GM19035 (cell line): ENCODE results near the gene NTSR1.

ENCODE experiments used
- ATAC-seq: cut with Tn5 transposase; IDR thresholded peaks from one replicate; pipeline ENCODE4 v1.9.1; 2021; ENCODE audit not compliant: unreplicated experiment

The NTSR1 gene

DNA sequence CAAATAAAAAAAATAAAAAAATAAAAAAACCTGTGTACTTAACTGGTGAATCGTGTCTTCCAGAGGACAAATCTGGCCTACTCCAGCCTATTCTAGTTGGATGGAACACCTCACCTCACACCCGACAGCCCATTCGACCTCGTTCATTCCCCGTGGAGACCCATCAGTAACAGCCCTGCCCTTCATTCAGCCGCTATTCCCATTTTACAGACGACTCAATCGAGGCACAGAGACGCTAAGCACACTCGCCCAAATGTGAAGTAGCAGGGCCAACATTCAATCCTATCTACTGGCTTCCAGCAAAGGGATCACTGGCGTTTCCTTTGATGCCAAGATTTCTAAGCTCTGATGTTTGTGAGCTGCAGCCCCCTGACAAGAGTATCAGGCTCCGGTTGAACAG is 1.8 kb upstream of the NTSR1 start:
- ATAC-seq: no peak

GRCh38 chr20:62707276-62707920 is 1.2 kb upstream of the NTSR1 start:
- ATAC-seq: no peak

DNA sequence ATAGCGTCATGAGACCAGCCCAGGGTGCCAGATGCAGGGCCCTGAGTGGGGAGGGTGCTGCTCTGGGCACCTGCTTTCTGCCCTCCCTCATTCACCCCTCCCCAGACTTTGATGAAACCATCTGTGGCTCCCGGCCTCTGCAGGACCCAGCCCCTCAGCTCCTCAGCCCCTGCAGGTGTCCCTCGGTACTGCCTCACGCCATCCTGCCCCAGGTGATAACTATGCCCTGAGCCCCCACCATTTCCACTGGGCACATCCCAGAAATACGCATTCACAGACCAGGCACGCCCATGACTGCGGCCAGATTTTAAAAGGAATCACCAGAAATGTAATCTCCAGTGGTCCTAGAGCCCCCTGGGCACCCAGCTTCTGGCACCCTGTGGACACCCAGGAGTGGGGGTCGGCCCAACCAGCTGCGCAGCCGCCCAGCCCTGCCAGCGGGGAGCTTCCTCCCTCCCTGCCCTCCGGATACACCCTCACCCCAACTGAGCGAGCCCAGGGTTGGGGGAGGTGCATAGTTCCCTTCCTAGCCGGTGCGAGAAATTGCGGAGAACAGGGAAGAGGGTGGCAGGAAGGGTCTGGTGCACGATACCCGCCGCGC is 615 bp upstream of the NTSR1 start:
- ATAC-seq: no peak

DNA sequence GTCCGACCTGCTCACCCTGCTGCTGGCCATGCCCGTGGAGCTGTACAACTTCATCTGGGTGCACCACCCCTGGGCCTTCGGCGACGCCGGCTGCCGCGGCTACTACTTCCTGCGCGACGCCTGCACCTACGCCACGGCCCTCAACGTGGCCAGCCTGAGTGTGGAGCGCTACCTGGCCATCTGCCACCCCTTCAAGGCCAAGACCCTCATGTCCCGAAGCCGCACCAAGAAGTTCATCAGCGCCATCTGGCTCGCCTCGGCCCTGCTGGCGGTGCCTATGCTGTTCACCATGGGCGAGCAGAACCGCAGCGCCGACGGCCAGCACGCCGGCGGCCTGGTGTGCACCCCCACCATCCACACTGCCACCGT is 885 bp downstream of the NTSR1 start:
- ATAC-seq: no peak

- ATAC-seq: no peak
Observed at GRCh38 chr20:62710221-62710885, 1.7 kb downstream of the NTSR1 start.

DNA sequence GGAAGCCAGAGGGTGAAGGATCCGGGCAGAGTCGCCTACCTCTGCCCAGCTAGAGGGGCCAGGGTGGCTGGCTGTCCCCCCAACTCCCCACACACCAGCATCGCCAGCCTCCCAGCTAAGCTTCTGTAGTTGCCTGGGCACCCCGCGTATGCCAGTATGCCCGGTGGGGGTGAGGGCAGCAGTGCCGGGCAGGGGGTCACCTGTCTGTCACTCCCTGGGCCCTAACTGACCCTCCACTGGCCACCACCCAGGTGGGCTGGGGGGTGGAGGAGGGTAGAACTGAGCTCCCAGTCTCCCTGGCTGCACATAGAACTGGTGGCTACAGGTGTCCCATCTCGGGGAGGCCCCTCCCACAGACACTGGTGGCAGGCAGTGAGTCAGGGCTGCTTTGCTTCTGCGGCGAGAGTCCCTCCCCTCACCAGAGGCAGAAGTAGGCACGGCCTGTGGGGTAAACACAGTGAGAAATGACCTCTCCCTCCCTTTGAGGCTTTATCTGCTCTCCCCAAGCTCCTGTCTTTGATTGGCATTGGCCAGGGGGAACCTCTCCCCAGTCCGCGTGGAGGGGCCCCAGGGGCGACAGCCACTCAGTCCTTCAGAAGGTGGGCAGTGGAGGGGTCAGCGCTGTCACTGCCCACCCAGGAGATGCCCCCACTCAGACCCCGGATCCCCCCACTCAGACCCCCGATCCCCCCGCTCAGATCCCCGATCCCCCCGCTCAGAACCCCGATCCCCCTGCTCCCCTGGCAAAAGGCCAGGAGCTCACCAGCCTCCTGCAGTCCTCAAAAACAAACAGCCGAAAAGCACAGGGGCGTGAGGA is 2.5 kb downstream of the NTSR1 start:
- ATAC-seq: no peak

DNA sequence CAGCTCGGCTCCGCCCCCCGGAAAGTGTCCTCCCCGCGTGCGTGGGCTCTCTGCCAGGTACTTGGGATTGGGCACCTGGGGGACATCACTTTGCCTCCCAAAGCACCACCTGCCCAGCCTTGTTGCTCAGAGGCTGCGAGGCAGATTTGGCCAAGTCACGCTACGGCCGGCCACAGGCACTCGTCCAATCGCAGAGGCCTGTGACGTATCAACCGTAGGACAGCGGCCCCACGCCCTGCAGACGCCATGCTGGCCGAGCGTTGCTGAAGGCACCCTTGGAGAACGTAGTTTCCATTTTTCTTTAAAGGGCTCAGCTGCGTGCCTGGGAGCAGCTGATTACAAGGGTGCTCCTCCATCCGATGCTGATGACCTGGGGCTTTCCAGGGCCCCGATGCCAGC is 3.1 kb downstream of the NTSR1 start:
- ATAC-seq: no peak

- ATAC-seq: no peak
Observed at GRCh38 chr20:62712606-62713005, 4.0 kb downstream of the NTSR1 start.

DNA sequence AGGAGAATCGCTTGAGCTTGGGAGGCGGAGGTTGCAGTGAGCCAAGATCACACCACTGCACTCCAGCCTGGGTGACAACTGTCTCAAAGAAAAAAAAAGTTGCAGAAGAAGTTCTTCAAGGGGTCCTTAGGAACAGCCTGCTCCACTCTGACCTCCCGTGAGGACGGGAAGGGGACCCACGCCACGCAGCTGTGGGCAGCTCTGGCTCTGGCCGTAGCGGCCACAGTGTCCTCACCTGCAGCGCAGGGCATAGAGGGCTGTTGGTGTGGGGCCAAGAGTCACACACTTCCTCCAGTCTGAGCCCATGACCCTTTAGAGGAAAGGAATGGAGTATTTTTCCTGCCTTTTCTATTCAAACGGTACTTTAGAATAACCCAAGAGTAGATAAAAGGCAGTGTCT is 5.4 kb downstream of the NTSR1 start:
- no peak for ATAC-seq

DNA sequence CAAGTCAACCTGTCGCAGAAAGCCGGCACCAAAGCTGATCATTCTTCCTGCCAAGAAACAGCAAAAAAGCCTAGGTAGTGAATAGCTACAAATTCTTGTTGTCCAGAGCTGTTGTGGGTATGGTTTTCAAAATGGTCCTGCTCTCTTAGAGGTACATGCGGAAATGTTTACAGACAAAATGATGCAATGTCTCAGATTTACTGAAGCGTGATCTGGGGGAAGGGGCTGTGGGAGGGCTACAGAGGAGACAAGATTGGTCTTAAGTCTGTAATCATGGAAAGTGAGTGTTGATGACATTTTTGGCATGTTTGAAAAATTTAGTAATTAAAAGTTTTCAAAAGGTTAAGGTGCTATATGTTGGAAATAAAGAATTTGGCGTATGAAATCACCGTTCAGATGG is 6.2 kb downstream of the NTSR1 start:
- ATAC-seq: no peak

- ATAC-seq: no peak
Observed at GRCh38 chr20:62715201-62715600, 6.6 kb downstream of the NTSR1 start.

DNA sequence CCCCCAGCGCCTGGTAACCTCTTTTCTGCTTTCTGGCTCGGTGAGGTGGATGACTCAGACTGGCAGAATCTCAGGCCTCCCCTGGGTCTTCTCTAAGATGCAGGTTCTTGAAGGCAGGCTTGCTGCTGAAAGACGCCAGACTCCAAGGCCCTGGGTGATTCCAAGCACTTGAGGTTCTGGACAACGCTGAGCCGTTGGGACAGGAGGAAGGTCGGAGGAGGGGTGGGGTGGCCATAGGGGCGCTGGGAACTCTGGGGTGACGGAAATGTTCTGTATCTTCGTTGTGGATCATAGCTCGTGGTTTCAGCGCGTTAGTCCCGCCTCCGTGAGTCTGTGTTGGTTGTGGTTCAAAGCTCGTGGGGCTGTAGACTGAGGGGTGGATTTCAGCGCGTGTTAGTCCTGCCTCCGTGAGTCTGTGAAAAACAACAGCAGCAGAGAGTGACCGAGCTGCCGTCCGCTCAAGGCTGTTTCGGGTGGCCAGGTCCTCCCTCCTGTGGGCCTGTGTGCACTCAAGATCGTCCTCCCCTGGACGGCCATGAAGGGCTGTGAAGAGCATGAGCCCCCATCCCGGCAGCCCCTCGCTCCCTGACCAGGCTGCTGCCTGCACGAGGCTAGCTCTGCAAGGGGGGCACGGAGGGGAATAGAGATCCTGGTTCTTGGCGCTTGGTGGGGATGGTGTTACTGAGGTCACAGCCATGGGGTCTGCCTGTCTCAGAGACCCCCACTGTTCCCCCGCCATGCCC is 7.7 kb downstream of the NTSR1 start:
- no peak for ATAC-seq

GRCh38 chr20:62716941-62717310 is 8.3 kb downstream of the NTSR1 start:
- ATAC-seq: no peak

DNA sequence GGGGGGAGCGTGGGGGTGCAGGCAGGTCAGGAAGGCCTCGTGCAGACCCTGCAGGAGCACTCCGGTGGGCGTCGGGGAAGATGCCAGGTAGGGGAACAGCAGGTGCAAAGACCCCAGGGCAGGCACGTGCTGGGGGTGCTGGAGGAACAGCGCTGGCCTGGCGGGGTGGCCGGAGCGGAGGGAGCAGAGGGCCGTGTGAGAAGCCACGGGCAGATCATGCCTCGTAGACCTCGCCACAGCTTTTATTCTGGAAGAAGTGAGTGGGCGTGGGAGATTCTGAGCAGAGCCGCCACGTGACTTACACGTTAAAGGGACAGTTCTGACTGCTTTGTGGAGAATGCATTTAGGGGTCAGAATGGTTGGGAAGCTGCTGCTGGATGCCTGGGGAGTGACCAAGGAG is 9.3 kb downstream of the NTSR1 start:
- no peak for ATAC-seq

DNA sequence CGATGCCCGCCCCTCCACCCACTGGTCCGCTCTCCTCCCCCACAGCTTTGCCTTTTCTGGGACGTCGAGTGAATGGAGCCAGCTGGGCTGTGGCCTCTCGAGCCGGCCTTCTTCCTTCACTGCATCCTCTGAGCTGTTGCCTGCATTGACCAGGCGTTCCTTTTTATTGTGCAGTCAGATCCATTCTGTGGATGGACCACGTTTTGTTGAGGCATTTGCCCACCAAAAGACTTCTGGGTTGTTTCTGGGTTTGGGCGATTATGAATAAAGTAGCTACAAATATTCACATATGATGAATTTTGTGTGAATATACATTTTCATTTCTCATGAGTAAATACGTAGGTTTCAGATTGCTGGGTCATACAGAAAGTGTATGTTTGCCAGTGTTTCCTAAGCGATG is 9.9 kb downstream of the NTSR1 start:
- no peak for ATAC-seq

DNA sequence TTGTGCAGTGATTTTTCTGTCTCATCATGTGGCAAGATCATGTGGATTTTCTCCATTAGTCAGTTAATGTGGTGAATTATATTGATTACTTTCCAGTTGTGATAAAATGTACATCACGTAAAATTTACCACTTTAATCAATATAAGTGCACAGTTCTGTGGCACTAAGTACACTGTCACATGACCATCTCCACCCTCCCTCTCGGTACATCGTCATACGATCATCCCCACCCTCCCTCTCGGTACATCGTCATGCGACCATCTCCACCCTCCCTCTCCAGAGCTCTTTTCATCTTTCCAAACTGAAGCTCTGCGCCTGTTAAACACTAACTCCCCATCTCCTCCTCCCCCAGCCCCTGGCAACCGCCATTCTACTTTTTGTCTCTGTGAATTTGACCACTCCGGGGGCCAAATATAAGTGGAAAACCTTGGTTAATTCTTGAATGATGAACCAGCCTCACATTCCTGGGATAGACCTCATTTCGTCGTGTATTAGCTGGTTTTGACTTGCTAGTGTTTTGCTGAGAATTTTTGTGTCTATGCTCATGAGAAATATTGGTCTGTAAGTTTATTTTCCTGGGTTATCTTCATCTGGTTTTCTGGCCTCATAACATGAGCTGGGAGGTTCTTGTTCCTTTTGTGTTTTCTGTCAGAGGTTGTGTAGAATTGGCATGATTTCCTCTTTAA is 10.8 kb downstream of the NTSR1 start:
- ATAC-seq: no peak

DNA sequence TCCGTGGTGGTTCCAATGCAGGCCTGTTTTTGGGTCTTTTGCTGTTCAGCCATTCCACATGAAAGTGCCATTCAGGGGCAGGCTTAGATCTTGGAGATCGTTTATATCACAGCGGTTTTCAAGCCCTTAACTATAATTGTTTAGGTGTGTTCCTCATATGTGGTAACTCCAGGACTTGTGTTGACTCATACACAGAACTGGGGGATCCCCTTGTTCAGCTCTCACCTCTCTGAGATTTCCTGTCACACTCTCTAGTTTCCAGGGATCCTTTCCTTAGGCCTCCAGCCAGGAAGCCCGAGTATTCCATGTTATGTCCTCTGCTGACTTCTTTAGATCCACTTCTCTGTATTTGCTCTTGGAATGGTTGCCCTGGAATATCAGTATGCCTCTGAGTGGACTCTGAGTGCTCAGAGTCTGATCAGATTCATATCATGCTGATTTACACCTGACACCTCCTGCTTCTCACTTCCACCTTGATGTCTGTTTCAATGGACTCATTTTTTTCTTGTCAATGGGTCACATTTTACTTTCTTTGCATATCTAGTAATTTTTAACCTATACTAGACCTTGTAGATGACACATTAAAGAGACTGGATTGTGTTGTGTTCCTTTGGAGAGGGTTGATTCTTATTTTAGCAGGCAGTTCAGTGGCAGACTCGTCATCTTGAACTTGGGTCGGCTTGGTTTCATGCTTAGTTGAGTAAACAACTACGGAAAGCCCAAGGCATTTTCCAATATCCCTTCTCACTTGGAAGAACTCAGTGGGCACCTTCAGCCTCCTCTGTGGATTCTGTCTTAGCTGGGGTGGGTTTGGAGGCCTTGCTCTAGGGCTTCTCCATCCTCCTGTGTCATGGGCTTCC is 13.1 kb downstream of the NTSR1 start:
- no peak for ATAC-seq

DNA sequence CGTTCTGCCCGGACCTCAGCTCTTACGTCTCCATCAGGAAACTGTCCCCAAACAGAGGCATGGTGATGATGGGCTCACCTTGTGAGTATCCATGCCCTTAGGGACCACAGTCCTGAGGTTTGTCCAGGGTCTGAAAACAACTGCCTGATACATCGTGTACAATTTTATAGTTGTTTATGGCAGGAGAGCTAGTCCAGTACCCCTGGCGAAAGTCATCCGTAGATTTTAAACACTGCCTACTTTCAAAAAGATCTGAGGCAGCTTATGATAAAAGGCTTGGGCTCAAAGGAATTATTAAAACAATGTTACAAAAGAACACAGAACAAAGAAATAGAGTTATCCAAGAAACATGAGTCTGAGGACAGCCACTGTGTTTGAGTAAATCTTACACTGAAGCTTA is 14.0 kb downstream of the NTSR1 start:
- ATAC-seq: no peak

DNA sequence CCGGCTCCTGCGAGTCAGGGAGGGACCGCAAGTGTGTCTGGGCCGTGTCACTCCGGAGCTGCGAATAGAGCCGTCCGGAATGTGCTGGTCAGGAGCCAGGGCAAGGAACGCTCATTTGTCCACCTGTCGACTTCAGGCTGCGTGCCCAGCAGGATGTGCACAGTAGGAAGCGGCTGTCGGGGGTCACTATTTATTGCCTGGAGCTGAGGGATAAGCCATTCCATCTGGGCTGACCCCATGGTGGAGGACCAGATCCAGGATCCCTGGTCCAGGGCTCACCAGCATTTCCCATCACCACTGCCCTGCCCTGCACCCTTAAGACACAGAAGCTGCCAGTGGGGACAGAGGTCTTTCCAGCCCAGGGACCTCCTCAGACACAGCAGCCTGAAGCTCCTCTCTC is 14.7 kb downstream of the NTSR1 start:
- no peak for ATAC-seq
